GM19328 (cell line): ENCODE measurements around the gene GIT1.
"Not testable (repeated sequence)": the region's sequence is repeated elsewhere in the genome, so short reads cannot be mapped to it uniquely, and the experiment has no call there.

Source experiments
- ATAC-seq: cut with Tn5 transposase; IDR thresholded peaks from one replicate; pipeline ENCODE4 v1.9.1; 2021; ENCODE audit warnings: mild to moderate bottlenecking, moderate library complexity; ENCODE audit not compliant: unreplicated experiment

The GIT1 gene

DNA sequence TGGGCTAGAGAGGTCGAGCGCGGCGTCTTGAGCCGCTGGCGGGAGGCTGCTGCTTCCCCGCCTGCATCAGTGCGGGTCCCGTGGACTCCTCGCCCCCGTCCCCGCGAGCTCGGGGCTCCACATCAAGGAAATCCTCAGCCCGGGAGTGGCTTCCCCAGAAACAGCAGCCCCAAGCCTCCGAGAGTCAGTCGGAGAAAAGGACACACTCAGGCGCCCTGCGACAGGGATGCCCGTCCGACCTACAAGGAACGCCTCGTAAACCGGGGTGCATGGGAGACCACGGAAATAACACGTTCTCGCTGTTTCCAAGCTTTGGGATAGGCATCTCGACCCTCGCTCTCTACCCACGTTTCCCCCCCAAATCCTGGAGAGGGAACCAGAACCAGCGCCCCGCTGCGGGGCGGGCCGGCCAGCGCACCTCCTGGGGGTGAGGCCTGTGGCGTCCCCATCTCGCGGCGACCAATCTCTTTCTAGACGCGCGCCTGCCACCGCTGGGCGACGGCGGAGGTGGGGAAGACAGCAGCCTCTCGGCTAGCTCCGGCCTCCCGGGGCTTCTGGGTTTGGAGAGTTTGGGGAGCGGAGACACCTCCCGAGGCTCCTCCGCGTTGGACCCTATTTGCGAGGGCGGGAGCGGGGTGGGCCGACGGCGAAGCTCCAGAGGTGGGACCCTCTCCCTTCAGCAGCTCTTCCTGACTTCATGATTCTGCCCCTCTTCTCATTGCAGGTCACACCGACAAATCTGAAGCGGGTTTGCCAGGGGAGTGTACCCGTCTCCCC lies 21.7 kb downstream of the GIT1 start:
- peak; percentile 35 for ATAC-seq

DNA sequence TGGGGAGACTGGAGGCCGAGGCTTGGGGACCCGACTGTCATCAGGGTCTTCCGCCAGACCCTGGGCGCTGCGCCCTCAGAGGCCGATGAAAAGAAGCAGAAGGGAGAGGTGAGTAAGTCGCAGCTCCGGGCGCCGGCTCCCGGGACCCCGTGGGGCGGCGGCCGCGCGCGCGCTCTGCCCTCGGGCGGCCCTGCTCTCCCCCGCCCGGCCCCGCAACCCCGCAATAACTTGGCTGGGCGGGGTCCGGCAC lies 22.2 kb downstream of the GIT1 start:
- no peak for ATAC-seq

DNA sequence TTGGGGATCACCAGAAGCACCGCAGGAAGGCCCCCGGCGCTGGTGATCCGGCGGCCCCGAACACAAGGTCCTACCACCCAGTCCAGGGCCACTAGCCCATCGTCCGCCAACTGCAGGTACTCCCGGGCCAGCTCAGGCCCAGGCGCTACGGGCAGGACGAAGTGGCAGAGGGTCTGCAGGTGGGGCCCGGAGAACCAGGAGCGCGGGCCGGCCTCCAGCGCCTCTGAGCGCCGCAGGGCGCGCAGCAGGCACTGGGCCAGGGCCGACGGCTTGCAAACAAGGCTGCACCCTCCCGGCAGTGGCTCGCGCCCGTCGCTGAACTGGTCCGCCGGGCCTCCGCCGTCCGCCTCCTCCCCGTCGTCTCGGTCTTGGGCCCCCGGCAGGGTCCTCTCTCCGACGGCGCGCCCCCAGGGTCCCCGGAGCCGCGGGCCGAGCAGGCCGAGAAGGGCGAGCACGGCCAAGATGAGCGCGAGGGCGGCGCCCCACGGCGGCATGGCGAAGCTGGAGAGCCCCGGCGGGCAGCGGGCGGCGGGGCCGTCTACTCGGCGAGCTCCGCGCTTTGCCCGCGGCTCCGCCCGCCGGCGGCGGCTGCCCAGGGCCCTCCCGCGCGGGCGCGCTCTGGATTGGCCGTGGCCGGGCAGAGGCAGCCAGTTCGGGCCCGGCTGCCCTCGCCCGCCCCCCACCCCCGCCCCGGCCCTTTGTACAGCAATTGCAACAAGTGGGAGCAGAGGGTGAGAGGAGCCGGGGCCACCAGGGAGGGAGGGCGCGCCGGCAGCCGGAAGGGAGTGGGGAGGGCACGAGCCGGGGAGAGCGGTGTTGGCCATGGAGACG lies 22.8 kb downstream of the GIT1 start, which contains the start of gene ABHD15:
Gene ABHD15 (minus strand): TSS at position 565 of the 831 bp plus-strand sequence. CDS start 71 bp downstream, at position 494.
- no peak for ATAC-seq

DNA sequence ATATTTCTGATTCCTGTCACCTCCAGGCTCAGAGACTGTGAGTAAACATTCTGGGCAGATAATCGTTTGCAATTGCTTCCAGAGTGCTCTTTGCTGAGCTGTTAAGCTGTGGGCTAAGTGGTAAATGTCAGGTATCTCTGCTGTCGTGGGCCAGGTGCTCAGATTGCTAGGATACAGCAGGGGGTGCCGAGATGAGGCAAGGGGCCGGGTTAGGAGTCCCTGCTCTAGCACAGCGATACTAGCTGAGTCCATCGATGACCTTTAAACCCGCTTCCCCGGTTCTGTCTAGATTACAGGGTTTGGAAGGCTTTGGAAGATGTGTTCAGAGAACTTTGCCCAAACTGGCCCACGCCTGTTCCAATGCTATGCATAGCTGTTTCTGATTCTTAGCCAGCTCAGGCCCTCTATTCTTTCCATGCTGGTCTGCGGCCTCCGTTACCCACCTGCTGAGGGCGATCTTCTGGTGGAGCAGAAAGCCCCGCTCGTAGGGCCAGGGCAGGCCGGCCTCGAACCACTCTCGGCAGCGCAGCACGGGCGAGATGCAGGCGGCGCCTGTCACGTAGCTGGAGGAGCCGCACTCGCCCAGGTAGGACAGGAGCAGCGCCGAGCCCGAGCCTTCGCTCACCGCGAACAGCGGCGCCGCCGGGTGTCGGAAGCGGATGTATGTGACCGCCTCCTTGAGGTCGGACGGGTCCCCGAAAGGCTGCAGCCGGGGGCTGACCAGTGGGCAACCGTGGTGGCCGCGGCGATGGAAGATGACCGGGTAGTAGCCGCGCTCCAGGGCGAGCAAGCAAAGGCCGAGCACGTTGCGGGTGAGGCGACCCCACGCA lies 23.6 kb downstream of the GIT1 start:
- ATAC-seq: no peak

DNA sequence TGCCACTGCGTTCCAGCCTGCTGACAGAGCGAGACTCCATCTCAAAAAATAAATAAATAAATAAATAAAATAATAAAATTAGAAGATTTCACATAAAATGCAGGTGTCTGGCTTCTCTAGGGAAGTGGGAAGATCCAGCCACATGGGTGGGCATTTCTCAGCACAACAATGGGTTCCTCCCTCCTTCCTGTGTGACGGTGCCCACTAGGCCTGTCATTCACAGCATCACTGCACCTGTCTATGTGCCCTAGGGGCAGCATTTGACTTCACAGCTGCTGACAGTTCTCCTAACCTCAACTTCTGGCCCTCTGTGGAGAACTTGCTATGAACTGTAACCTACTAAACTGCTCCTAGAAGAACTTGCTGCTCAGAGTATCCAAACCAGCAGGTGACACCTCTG lies 25.6 kb downstream of the GIT1 start:
- ATAC-seq: no peak

DNA sequence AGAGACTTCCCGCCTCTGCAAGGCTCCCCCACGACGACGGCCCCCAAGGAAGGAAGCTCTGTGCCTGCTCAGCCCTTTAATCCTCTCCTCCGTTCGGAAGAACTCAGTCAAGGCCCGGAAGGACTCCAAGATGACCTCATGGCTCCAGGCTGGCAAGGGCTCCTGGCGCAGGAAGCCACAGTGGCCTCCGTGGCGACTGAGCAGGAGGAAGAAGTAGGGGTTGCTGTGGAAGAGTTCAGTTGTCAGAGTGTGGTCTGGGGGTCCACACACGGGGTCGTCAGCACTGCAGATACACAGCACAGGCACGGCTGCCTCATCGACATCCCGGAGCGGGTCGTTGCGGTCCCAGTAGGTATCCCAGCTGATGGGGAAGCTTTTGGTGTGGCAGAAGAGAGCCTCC lies 26.8 kb downstream of the GIT1 start:
- no peak for ATAC-seq

DNA sequence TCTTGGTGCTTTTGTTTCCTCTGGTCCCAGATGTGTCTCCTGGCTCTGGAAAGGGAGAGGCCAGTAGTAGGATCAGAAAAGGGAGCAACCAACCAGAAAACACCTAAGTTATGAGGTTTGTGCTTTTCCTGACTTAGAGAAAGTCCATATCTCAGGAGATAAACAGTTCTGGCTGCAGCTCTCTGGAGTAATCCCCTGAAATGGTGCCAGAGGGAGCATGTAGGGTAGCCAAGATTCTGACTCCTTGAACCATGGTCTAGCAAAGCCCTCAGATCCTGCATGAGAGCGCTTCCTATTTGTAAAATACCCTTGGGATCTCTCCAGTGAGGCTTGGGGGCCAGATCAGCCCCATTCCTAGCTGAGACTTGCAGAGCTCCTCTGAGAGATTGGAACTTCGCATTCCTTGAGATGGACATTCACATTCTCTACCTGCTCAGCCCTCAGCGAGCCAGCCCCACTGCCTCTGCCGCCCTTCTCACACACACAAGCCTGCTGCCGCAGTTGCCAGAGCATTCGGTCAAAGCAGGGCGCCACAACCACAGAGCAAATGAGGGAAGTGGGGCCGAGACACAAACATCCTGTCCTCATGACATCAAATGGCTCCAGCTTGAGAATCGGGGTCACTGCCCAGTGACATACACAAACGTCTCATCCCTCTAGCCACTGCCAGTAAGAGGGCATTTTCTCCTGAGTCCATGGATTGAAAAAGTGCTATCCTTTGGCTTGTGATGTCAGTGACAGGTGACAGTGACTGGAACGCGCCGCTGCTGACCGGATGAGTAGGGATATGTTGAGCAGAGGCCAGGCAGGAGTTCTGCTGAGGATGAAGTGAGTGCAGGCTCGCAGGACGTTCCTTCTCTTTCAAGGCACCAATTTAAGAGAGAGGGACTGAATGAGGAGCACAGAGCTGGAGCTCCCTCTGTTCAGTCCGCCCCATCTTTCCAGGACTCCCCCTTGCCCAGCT lies 27.6 kb downstream of the GIT1 start:
- no peak for ATAC-seq

- ATAC-seq: no peak
Measured at GRCh38 chr17:29560316-29560715, 29.1 kb downstream of the GIT1 start.

DNA sequence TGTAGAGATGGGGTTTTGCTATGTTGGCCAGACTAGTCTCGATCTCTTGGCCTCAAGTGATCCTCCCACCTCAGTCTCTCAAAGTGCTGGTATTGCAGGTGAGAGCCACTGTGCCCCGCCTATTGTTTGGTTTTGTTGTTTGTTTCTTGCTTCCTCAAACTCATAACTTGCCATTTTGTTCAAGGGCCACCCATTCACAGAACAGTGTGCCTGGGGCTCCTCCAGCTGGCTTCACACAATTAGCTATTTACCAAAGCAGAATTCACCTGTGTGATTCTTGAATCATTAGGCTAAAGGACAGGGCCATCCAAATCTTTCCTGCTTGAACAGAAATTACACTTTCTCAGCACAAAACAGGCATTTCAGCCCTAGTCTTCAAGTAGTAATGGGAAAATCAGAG lies 29.8 kb downstream of the GIT1 start:
- no peak for ATAC-seq

GRCh38 chr17:29558139-29558538 lies 31.3 kb downstream of the GIT1 start:
- ATAC-seq: not testable (repeated sequence)

DNA sequence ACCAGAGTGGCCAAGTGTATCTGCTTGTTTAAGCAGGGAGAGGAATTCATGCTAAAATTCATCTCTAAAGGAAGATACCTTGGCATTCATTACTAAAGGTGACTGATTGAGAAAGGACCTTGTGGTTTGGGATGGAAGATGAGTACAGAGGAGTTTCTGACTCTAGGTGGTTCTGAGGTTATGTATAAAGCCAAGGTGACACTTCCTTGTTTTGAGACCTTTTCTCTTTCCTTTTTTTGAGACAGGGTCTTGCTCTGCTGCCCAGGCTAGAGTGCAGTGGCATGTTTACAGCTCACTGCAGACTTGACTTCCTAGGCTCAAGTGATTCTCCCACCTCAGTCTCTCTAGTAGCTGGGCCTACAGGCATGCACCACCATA lies 31.7 kb downstream of the GIT1 start:
- no peak for ATAC-seq

DNA sequence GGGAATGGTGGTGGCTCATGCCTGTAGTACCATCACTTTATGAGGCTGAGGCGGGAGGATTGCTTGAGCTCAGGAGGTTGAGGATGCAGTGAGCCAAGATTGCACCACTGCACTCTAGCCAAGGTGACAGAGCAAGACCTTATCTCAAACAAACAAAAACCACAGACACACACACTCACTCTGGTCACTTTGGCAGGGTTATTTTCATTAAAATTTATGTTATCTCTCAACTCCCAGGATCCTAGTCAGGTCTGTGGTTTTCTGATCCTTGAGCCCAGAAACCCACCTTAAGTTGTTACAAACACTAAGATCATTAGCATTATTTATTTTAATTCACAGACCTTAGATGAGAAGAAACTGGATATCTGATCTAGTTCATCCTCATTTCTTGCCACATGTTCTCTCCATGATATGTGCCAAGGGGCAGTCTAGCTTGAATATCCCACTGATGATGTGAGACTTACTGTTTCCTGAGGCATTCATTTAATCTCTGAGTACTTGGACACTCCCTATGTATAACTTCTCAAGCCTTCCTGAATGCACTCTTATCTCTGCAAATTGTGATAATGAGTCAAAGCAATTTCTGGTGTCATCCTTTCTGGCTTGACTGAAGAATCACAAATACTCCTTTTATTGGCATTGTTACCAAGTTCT lies 32.2 kb downstream of the GIT1 start:
- ATAC-seq: no peak

GRCh38 chr17:29555840-29556239 lies 33.6 kb downstream of the GIT1 start:
- no peak for ATAC-seq

DNA sequence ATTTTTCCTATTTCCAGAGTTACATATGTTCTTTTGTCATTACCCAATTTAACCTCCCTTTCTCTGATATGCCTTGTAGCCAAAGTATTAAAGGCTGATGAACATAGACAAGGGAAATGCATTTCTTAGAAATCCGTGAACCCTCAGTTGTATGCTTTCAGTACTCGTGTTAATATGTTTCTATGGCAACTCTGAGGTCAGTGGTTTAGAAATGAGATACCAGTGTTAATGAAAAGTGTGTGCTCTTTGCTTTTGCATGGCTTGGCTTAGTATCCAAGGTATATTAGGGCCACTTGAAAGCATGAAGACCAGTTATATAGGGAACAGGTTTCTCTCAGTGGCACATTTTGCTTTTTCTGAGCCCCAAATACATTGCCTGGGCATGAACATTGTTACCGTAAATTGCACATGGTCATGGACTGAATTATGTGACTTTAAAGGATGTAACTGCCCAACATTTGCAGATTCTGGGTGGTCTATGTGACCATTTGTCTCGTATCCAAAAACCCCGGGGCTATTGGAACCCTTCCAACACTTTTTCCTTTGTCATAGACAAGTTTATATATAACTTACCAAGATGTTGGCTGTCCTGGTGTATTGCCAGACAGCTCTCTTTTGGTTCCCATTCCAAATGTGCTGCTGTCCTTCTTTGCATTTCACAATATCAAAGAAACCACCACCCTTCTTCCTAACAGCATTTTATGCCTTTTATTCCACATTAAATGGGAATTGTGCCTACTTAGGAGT lies 40.1 kb downstream of the GIT1 start:
- no peak for ATAC-seq

- no peak for ATAC-seq
Measured at GRCh38 chr17:29546830-29547229, 42.6 kb downstream of the GIT1 start.

DNA sequence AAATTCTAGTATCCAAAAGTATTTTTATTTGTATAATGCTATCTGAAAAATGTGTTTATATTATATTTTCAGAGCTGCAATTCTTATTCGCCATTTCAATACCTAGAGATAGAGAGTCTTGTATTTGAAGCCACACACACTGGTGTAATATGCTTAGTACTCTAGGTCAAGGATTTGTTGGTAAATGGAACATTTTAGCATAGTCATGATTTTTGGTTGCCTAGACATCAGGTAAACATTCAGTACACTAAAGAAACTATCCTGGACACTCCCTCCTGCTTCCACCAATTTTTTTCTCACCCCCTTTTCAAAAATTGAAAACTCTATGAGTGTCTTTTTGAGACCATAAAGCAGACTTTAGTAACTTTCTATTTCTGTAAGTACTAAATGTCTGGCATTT lies 43.4 kb downstream of the GIT1 start:
- ATAC-seq: no peak

- no peak for ATAC-seq
Measured at GRCh38 chr17:29544066-29544465, 45.4 kb downstream of the GIT1 start.

- ATAC-seq: no peak
Measured at GRCh38 chr17:29533976-29534375, 55.5 kb downstream of the GIT1 start.

DNA sequence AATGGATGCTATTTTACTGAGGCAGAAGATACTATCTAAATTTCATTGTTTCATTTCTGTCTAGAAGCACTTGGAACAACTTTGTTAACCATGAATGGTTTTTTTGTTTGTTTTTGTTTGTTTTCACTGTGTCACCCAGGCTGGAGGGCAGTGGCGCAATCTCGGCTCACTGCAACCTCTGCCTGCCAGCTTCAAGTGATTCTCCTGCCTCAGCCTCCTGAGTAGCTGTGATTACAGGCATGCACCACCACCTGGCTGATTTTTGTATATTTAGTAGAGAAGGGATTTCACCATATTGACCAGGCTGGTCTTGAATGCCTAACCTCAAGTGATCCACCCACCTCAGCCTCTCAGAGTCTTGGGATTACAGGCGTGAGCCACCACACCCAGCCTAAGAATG lies 63.1 kb downstream of the GIT1 start:
- ATAC-seq: no peak
